SK-N-SH (cell line): Measurements from ENCODE around the gene VGF. TPM values are rescaled to one million over a fixed set of nuclear protein-coding genes. Genes with fewer than 3 reads are reported as not detected.

Experiments used
- CTCF ChIA-PET: fragments of 300-600, 350-600 bp; formaldehyde crosslinking; extraction: SDS; loops from one replicate; lab custom pipeline; 2021; lab: Yijun Ruan, JAX
- POLR2A ChIA-PET: fragments of 350-600 bp; sonication (Branson Sonifier 250); formaldehyde crosslinking; extraction: SDS; loops from one replicate; lab custom pipeline; 2020; ENCODE audit warnings: antibody characterized with exemption, inconsistent platforms; lab: Yijun Ruan, JAX
- DNase-seq: peaks from one replicate; pipeline ENCODE4 v3.0.0; 2012
- H2AFZ ChIP-seq: fragments of 200-600 bp; sonication (generic); 2 replicates; pipeline ENCODE4 v1.8.1; 2016; ENCODE audit warnings: antibody characterized with exemption, mild to moderate bottlenecking, low read depth
- H3F3A ChIP-seq: fragments of 200-600 bp; sonication (generic); replicated peaks from 2 replicates; pipeline ENCODE3; 2016; ENCODE audit warnings: antibody characterized with exemption, mild to moderate bottlenecking; ENCODE audit not compliant: insufficient read depth
- H3K27ac ChIP-seq, 2 experiments: fragments of 200-500 bp in 1 of 2; fragments of 200-600 bp in 1 of 2; sonication (Bioruptor generic) in 1 of 2; sonication (generic), shearing (Covaris generic) in 1 of 2; 2 replicates each; pipeline versions ENCODE4 v1.5.1 to v1.6.1; 2014 to 2016; ENCODE audit warnings: low read depth in 2 of 2, inconsistent platforms in 1 of 2, low read length in 1 of 2, mild to moderate bottlenecking in 1 of 2, mixed read lengths in 1 of 2
- H3K27me3 ChIP-seq: fragments of 200-600 bp; sonication (generic), shearing (Covaris generic); 2 replicates; pipeline ENCODE4 v1.6.1; 2016; ENCODE audit warnings: mixed run types; ENCODE audit not compliant: insufficient read depth
- H3K36me3 ChIP-seq, 2 experiments: fragments of 200-500 bp in 1 of 2; fragments of 200-600 bp in 1 of 2; sonication (Bioruptor generic) in 1 of 2; sonication (generic) in 1 of 2; replicated peaks in 1 of 2; 2 replicates each; pipeline versions ENCODE3 to v1.5.1; 2014 to 2016; ENCODE audit warnings: low read length in 1 of 2, mild to moderate bottlenecking in 1 of 2; ENCODE audit not compliant: insufficient read depth in 2 of 2, control insufficient read depth in 1 of 2
- H3K4me1 ChIP-seq, 2 experiments: fragments of 200-500 bp in 1 of 2; fragments of 200-600 bp in 1 of 2; sonication (Bioruptor generic) in 1 of 2; sonication (generic), shearing (Covaris generic) in 1 of 2; 2 replicates each; pipeline versions ENCODE4 v1.5.1 to v1.6.1; 2014 to 2016; ENCODE audit warnings: low read depth in 1 of 2, low read length in 1 of 2, mixed run types in 1 of 2; ENCODE audit not compliant: insufficient read depth in 2 of 2, control insufficient read depth in 1 of 2
- H3K4me2 ChIP-seq: fragments of 200-600 bp; sonication (generic), shearing (Covaris generic); 2 replicates; pipeline ENCODE4 v1.6.1; 2017; ENCODE audit warnings: mixed run types
- H3K4me3 ChIP-seq, 2 experiments: fragments of 200-500 bp in 1 of 2; fragments of 200-600 bp in 1 of 2; sonication (Bioruptor generic) in 1 of 2; sonication (generic), shearing (Covaris generic) in 1 of 2; 2 replicates each; pipeline versions ENCODE4 v1.5.1 to v1.8.1; 2014 to 2016; ENCODE audit warnings: low read depth in 2 of 2, inconsistent platforms in 1 of 2, low read length in 1 of 2, mild to moderate bottlenecking in 1 of 2, mixed read lengths in 1 of 2, moderate library complexity in 1 of 2
- H3K79me2 ChIP-seq: fragments of 200-600 bp; sonication (generic); 2 replicates; pipeline ENCODE4 v1.8.1; 2017; ENCODE audit warnings: mild to moderate bottlenecking; ENCODE audit not compliant: insufficient read depth
- H3K9ac ChIP-seq: fragments of 200-600 bp; sonication (generic); 2 replicates; pipeline ENCODE4 v1.6.1; 2017; ENCODE audit warnings: mixed run types
- H3K9me2 ChIP-seq: fragments of 200-600 bp; sonication (generic); 2 replicates; pipeline ENCODE4 v1.6.1; 2017; ENCODE audit warnings: mixed run types
- H3K9me3 ChIP-seq: fragments of 200-600 bp; sonication (generic); 2 replicates; pipeline ENCODE4 v1.6.1; 2017; ENCODE audit warnings: mixed run types, mild to moderate bottlenecking, moderate library complexity
- H4K20me1 ChIP-seq: fragments of 200-600 bp; sonication (generic); 2 replicates; pipeline ENCODE4 v1.6.1; 2017; ENCODE audit warnings: mild to moderate bottlenecking, mixed run types; ENCODE audit not compliant: insufficient read depth
- CHD2 ChIP-seq: fragments of 150-350 bp; IDR thresholded peaks from 2 replicates; pipeline ENCODE4 v1.6.1; 2018; ENCODE audit warnings: low read length; ENCODE audit not compliant: partially characterized antibody
- ELF1 ChIP-seq: IDR thresholded peaks from 2 replicates; pipeline ENCODE4 v1.4.0; 2012
- EP300 ChIP-seq, 2 experiments: IDR thresholded peaks; 2 replicates each; pipeline versions ENCODE4 v1.4.0 to v1.6.1; 2012; ENCODE audit warnings: borderline replicate concordance in 1 of 2, low read depth in 1 of 2, low read length in 1 of 2
- EZH2phosphoT487 ChIP-seq: fragments of 200-600 bp; sonication (generic); IDR thresholded peaks from 2 replicates; pipeline ENCODE4 v1.6.1; 2017; ENCODE audit warnings: low read depth, mixed run types, mild to moderate bottlenecking, antibody characterized with exemption, moderate library complexity, borderline replicate concordance
- FOSL2 ChIP-seq: IDR thresholded peaks from 2 replicates; pipeline ENCODE4 v1.4.0; 2012; ENCODE audit warnings: low read depth, mild to moderate bottlenecking, moderate library complexity, borderline replicate concordance
- FOXM1 ChIP-seq: IDR thresholded peaks from 2 replicates; pipeline ENCODE4 v1.4.0; 2012; ENCODE audit warnings: low read depth, mild to moderate bottlenecking
- JUND ChIP-seq: IDR thresholded peaks from 2 replicates; pipeline ENCODE4 v1.4.0; 2012
- MEF2A ChIP-seq: IDR thresholded peaks from 2 replicates; pipeline ENCODE4 v1.4.0; 2012; ENCODE audit warnings: low read depth, borderline replicate concordance
- MXI1 ChIP-seq: IDR thresholded peaks from 2 replicates; pipeline ENCODE4 v1.6.1; 2012; ENCODE audit warnings: mild to moderate bottlenecking, low read depth, low read length, improper control_type of control experiment
- NRF1 ChIP-seq: IDR thresholded peaks from 2 replicates; pipeline ENCODE4 v1.6.1; 2012; ENCODE audit warnings: low read depth, mild to moderate bottlenecking, low read length
- RAD21 ChIP-seq: IDR thresholded peaks from 2 replicates; pipeline ENCODE4 v1.6.1; 2012; ENCODE audit warnings: mild to moderate bottlenecking, low read length
- SMC3 ChIP-seq: IDR thresholded peaks from 2 replicates; pipeline ENCODE4 v1.6.1; 2012; ENCODE audit warnings: low read depth, low read length, improper control_type of control experiment
- TEAD4 ChIP-seq: IDR thresholded peaks from 2 replicates; pipeline ENCODE4 v1.4.0; 2012; ENCODE audit warnings: mild to moderate bottlenecking, borderline replicate concordance; ENCODE audit not compliant: insufficient read depth
- WGBS: methylation state at CpG from one replicate; pipeline ENCODE4 v1.1.6; 2017; ENCODE audit warnings: low lambda C conversion rate; 5-methylcytosine and 5-hydroxymethylcytosine counted together
- polyA plus RNA-seq, 3 experiments: library from polyadenylated mRNA; depleted of rRNA; stranded (reverse); fragments of >200 nt; gene quantifications; 2 replicates each; pipeline ENCODE4 v1.2.3, GENCODE V29; 2012
- TF ChIP-seq, protein P1 (sequence below): IDR thresholded peaks from 2 replicates; pipeline ENCODE4; 2012
- TF ChIP-seq, protein P2 (sequence below): IDR thresholded peaks from 2 replicates; pipeline ENCODE4 v1.4.0; 2012; ENCODE audit warnings: low read depth
- TF ChIP-seq, protein P3 (sequence below): IDR thresholded peaks from 2 replicates; pipeline ENCODE4 v1.4.0; 2012; ENCODE audit warnings: low read depth, borderline replicate concordance

The VGF gene
- polyA plus RNA-seq, 1 of the 3 experiments (the other 2 are of a cell fraction) = 54.3 TPM

DNA sequence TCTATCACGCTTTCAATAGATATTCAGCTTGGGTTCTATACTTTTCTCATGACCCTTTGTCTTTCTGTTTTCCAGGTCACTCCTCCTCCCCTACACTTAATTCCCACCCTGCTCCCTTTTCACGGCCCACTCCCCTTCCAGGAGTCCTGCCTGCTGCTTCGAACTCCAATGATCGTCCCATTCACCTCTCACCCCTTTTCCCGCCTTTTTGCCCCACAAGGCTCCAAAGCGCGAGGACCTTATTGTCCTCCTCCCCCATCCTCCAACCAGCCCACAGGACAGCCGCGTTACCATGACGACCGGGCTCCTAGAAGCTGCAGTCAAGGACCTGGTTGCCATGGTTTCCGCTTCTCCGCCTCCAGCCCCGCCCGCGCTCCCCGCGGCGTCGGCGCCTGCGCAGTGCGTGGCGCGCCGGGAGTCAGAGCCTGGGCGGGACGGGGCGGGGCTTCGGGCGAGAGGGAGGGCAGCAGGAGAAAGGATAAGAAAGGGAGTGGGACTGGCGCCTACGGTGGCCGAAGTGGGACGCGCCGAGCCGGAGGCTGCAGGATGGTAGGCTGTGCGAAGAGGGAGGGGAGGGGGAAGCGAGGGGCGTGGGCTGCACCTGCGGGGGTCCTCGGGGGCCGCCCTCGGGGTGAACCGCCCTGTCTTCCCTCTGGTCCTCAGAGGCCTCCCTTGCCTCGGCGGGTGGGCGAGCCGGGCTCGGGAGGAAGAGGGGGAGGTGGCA, 11.2 kb downstream of the VGF start, which contains the start of gene AP1S1 (continued):
- TF ChIP-seq FOXM1 (no peak), EZH2phosphoT487 (no peak), CHD2 (no peak), MXI1 (peak; percentile 94), FOSL2 (no peak), RAD21 (no peak; the same call in 1 of the 2 replicates), EP300 (IDR thresholded peaks at IDR 0.05; ENCODE audit: borderline replicate concordance in 1 of 2, low read depth in 1 of 2, low read length in 1 of 2) (peak in 1 of 2 experiments; percentile 52; a peak in 3 of 4 replicates), TEAD4 (no peak)
- TF ChIP-seq, protein P1, sequence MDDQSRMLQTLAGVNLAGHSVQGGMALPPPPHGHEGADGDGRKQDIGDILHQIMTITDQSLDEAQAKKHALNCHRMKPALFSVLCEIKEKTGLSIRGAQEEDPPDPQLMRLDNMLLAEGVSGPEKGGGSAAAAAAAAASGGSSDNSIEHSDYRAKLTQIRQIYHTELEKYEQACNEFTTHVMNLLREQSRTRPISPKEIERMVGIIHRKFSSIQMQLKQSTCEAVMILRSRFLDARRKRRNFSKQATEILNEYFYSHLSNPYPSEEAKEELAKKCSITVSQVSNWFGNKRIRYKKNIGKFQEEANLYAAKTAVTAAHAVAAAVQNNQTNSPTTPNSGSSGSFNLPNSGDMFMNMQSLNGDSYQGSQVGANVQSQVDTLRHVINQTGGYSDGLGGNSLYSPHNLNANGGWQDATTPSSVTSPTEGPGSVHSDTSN = no peak
- TF ChIP-seq, protein P2, sequence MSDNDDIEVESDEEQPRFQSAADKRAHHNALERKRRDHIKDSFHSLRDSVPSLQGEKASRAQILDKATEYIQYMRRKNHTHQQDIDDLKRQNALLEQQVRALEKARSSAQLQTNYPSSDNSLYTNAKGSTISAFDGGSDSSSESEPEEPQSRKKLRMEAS = peak; percentile 99

DNA sequence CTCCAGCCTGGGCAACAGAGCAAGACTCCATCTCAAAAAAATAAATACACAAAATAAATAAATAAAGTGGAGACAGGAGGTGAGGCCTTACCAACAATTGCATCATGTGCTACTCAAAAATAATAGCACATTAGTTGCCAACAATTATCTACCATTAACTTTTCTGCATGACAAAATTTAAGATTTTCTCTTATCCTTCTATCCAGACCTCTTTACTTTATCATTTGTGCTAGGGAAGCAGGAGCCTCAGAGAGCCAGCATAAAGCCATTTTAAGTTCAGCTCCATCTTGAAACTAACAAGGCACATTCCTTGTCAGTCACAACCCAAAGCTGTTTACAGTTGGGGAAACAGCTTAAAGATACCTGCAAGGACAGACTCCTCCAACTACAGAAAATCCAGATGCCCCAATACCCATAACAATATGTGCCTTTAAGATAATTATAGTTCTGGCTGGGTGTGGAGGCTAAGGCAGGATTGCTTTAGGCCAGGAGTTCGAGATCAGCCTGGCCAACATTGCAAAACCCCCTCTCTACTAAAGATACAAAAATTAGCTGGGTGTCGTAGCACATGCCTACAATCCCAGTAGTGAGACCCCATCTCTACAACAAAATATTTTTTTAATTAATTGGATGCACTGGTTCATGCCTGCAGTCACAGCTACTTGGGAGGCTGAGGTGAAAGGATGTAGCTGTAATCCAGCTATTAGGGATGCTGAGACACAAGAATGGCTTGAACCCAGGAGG, 13.3 kb downstream of the VGF start:
- H3K36me3 ChIP-seq = peaks cover 6% of the 10 kb centered on the region in 2 experiments
- H3K27me3 ChIP-seq = no peaks in the 10 kb centered on the region
- no peak overlapping the region for H3K4me2 ChIP-seq
- no peak for DNase-seq
- H3K4me3 ChIP-seq = no peak overlapping the region
- H3K9me2 ChIP-seq = no peaks in the 10 kb centered on the region
- CTCF ChIA-PET = interaction anchor here (0.9 to 7.9 kb wide), 6 partner anchors 8 to 130 kb away, joined by 3 to 116 read pairs (median 4); partner anchors contain the start of gene VGF
- H3F3A ChIP-seq = peaks cover 5% of the 10 kb centered on the region
- TF ChIP-seq TEAD4 = no peak
- TF ChIP-seq, protein P3, sequence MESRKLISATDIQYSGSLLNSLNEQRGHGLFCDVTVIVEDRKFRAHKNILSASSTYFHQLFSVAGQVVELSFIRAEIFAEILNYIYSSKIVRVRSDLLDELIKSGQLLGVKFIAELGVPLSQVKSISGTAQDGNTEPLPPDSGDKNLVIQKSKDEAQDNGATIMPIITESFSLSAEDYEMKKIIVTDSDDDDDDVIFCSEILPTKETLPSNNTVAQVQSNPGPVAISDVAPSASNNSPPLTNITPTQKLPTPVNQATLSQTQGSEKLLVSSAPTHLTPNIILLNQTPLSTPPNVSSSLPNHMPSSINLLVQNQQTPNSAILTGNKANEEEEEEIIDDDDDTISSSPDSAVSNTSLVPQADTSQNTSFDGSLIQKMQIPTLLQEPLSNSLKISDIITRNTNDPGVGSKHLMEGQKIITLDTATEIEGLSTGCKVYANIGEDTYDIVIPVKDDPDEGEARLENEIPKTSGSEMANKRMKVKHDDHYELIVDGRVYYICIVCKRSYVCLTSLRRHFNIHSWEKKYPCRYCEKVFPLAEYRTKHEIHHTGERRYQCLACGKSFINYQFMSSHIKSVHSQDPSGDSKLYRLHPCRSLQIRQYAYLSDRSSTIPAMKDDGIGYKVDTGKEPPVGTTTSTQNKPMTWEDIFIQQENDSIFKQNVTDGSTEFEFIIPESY = no peak
- no peak for TF ChIP-seq ELF1
- no peak for TF ChIP-seq SMC3
- no peak for TF ChIP-seq JUND
- TF ChIP-seq, protein P1 = no peak
- TF ChIP-seq MEF2A = no peak
- no peak for TF ChIP-seq NRF1
- no peak for TF ChIP-seq EZH2phosphoT487
- WGBS = 72% methylated on average over 2 of the region's 2 CpGs
- H3K9ac ChIP-seq = no peak overlapping the region
- H4K20me1 ChIP-seq = no peaks in the 10 kb centered on the region
- no peak overlapping the region for H3K27ac ChIP-seq
- peaks cover 7 to 15% of the 10 kb centered on the region in 2 experiments; a peak in 1 of 4 replicates for H3K4me1 ChIP-seq
- H3K9me3 ChIP-seq = no peaks in the 10 kb centered on the region
- H3K79me2 ChIP-seq = peaks cover 27% of the 10 kb centered on the region
- POLR2A ChIA-PET = interaction anchor here (2.7 kb wide), 1 partner anchor 13 kb away, joined by 17 read pairs; the partner anchor contains the start of gene VGF
- H2AFZ ChIP-seq = no peak overlapping the region
